CD4-positive, alpha-beta T cell treated with Interleukin-10 for 1 hour (primary cell): Measurements from ENCODE around the gene TARS2.

Experiments used
- DNase-seq: peaks from one replicate; pipeline ENCODE4 v3.0.0-alpha.2; 2020

TARS2 gene

GRCh38 chr1:150511551-150511950, 24.3 kb downstream of the TARS2 start:
- no peak for DNase-seq

- no peak for DNase-seq
Measured at GRCh38 chr1:150511985-150512660, 24.9 kb downstream of the TARS2 start.

GRCh38 chr1:150512846-150513245, 25.6 kb downstream of the TARS2 start:
- DNase-seq: no peak

- no peak for DNase-seq
Measured at GRCh38 chr1:150513351-150513791, 26.2 kb downstream of the TARS2 start.

GRCh38 chr1:150514260-150514659, 27.0 kb downstream of the TARS2 start:
- DNase-seq: no peak

- DNase-seq: no peak
Measured at GRCh38 chr1:150514913-150515327, 27.7 kb downstream of the TARS2 start.

GRCh38 chr1:150515328-150516049, 28.3 kb downstream of the TARS2 start, which contains the start of gene FALEC:
Gene FALEC (plus strand): TSS chr1:150515752.
- peak; percentile 92 for DNase-seq

- DNase-seq: peak; percentile 8
Measured at GRCh38 chr1:150516050-150516591, 28.9 kb downstream of the TARS2 start.

GRCh38 chr1:150516616-150517015, 29.4 kb downstream of the TARS2 start:
- no peak for DNase-seq

GRCh38 chr1:150521196-150521968, 34.2 kb downstream of the TARS2 start:
- no peak for DNase-seq

- DNase-seq: no peak
Measured at GRCh38 chr1:150525348-150525747, 38.1 kb downstream of the TARS2 start.

GRCh38 chr1:150528196-150528595, 41.0 kb downstream of the TARS2 start:
- no peak for DNase-seq

GRCh38 chr1:150529017-150529416, 41.8 kb downstream of the TARS2 start:
- no peak for DNase-seq

- DNase-seq: no peak
Measured at GRCh38 chr1:150530491-150531159, 43.4 kb downstream of the TARS2 start.

GRCh38 chr1:150532860-150533259, 45.6 kb downstream of the TARS2 start:
- no peak for DNase-seq

- DNase-seq: no peak
Measured at GRCh38 chr1:150534002-150534401, 46.8 kb downstream of the TARS2 start.

GRCh38 chr1:150535511-150536287, 48.5 kb downstream of the TARS2 start:
- no peak for DNase-seq

GRCh38 chr1:150536836-150537731, 49.9 kb downstream of the TARS2 start:
- no peak for DNase-seq

- no peak for DNase-seq
Measured at GRCh38 chr1:150537732-150538684, 50.8 kb downstream of the TARS2 start.
